Liver (tissue), 3 donors: ENCODE measurements around the gene MERTK.

Source experiments
- ATF3 ChIP-seq: IDR thresholded peaks from 2 replicates; pipeline ENCODE4 v1.6.1; 2016; ENCODE audit warnings: antibody characterized with exemption
- EGR1 ChIP-seq, 2 donors: IDR thresholded peaks; 2 replicates each; pipeline ENCODE4 v1.6.1; 2016 to 2018; ENCODE audit warnings: antibody characterized with exemption in 2 of 2, low read depth in 2 of 2
- FOXA1 ChIP-seq: IDR thresholded peaks from 2 replicates; pipeline ENCODE4 v1.6.1; 2016; ENCODE audit warnings: antibody characterized with exemption
- GABPA ChIP-seq, 2 donors: IDR thresholded peaks in 1 of 2; conservative IDR thresholded peaks in 1 of 2; 2 replicates each; pipeline ENCODE4 v1.6.1; 2016; ENCODE audit warnings: antibody characterized with exemption in 2 of 2, mild to moderate bottlenecking in 1 of 2, moderate library complexity in 1 of 2
- MAX ChIP-seq: IDR thresholded peaks from 2 replicates; pipeline ENCODE4 v1.6.1; 2016; ENCODE audit warnings: antibody characterized with exemption
- SP1 ChIP-seq: IDR thresholded peaks from 2 replicates; pipeline ENCODE4 v1.6.1; 2018; ENCODE audit warnings: antibody characterized with exemption, mild to moderate bottlenecking
- TAF1 ChIP-seq: conservative IDR thresholded peaks from 2 replicates; pipeline ENCODE4 v1.6.1; 2016; ENCODE audit warnings: antibody characterized with exemption, mild to moderate bottlenecking
- YY1 ChIP-seq: IDR thresholded peaks from 2 replicates; pipeline ENCODE4 v1.6.1; 2016; ENCODE audit warnings: antibody characterized with exemption, mild to moderate bottlenecking
- TF ChIP-seq, protein P1 (sequence below): fragments of 150-350 bp; IDR thresholded peaks from 2 replicates; pipeline ENCODE4 v1.5.1; 2017; ENCODE audit warnings: improper control_type of control experiment, low read depth, low read length; ENCODE audit not compliant: missing input control
- TF ChIP-seq, protein P2 (sequence below): IDR thresholded peaks from 2 replicates; pipeline ENCODE4 v1.6.1; 2016; ENCODE audit warnings: antibody characterized with exemption, mild to moderate bottlenecking
- donor health status: healthy.
- donor health status: healthy.

DNA sequence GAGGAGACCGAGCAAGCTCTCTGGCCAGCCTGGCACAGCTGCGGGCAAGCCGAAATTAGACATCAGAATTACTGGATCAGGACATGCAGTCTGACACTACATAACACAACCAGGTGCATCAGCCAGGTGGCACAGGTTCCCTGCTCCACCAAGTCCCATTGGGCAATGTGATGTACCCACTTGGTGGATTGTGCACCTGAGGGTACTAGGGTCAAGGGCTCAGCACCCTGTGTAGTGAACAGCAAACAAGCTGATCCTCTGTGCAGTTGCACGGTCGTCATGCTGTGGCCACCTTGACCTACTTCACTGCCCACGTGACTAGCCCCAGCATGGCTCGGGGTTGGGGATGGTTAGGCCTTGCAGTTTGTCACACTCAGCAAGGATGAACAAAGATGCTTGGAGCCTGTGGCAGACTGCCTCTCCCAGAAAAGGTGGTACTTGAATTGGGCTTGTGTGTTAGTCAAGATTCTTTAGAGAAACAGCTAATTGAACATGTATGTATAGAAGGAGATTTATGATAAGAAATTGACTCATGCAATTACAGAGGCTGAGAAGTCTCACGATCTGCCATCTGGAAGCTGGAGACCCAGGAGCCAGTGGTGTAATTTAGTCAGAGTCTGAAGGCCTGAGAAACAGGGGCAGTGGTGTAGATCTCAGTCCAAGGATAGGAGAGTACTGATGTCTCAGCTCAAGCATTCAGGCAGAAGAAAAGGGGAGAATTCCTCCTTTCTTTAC lies 85.2 kb downstream of the MERTK start:
- TF ChIP-seq TAF1 = no peak
- TF ChIP-seq, protein P1, sequence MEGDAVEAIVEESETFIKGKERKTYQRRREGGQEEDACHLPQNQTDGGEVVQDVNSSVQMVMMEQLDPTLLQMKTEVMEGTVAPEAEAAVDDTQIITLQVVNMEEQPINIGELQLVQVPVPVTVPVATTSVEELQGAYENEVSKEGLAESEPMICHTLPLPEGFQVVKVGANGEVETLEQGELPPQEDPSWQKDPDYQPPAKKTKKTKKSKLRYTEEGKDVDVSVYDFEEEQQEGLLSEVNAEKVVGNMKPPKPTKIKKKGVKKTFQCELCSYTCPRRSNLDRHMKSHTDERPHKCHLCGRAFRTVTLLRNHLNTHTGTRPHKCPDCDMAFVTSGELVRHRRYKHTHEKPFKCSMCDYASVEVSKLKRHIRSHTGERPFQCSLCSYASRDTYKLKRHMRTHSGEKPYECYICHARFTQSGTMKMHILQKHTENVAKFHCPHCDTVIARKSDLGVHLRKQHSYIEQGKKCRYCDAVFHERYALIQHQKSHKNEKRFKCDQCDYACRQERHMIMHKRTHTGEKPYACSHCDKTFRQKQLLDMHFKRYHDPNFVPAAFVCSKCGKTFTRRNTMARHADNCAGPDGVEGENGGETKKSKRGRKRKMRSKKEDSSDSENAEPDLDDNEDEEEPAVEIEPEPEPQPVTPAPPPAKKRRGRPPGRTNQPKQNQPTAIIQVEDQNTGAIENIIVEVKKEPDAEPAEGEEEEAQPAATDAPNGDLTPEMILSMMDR = no peak
- no peak for TF ChIP-seq GABPA (IDR thresholded peaks at IDR 0.05 in 1 of 2, conservative IDR thresholded peaks at IDR 0.05 in 1 of 2)
- TF ChIP-seq SP1 = no peak
- no peak for TF ChIP-seq ATF3
- TF ChIP-seq, protein P2, sequence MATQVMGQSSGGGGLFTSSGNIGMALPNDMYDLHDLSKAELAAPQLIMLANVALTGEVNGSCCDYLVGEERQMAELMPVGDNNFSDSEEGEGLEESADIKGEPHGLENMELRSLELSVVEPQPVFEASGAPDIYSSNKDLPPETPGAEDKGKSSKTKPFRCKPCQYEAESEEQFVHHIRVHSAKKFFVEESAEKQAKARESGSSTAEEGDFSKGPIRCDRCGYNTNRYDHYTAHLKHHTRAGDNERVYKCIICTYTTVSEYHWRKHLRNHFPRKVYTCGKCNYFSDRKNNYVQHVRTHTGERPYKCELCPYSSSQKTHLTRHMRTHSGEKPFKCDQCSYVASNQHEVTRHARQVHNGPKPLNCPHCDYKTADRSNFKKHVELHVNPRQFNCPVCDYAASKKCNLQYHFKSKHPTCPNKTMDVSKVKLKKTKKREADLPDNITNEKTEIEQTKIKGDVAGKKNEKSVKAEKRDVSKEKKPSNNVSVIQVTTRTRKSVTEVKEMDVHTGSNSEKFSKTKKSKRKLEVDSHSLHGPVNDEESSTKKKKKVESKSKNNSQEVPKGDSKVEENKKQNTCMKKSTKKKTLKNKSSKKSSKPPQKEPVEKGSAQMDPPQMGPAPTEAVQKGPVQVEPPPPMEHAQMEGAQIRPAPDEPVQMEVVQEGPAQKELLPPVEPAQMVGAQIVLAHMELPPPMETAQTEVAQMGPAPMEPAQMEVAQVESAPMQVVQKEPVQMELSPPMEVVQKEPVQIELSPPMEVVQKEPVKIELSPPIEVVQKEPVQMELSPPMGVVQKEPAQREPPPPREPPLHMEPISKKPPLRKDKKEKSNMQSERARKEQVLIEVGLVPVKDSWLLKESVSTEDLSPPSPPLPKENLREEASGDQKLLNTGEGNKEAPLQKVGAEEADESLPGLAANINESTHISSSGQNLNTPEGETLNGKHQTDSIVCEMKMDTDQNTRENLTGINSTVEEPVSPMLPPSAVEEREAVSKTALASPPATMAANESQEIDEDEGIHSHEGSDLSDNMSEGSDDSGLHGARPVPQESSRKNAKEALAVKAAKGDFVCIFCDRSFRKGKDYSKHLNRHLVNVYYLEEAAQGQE = no peak
- TF ChIP-seq EGR1 (IDR thresholded peaks at IDR 0.05; ENCODE audit: low read depth in 2 of 2) = no peak
- TF ChIP-seq YY1 = no peak
- no peak for TF ChIP-seq FOXA1
- no peak for TF ChIP-seq MAX
